HCT116 (cell line): ENCODE data around the gene ADAM23. TPM values are rescaled to one million over a fixed set of nuclear protein-coding genes. Genes with fewer than 3 reads are reported as not detected.

Experiments
- ATAC-seq: fragments of 200-7000 bp; cut with Tn5 transposase; 2 replicates; pipeline ENCODE4 v1.9.1; 2020; ENCODE audit warnings: mild to moderate bottlenecking, moderate library complexity
- BruUV-seq: library from RNA; stranded (reverse); fragments of 400-500 nt; replicated peaks from 2 replicates; lab custom pipeline; 2021; lab: Mats Ljungman, UMichigan
- CTCF ChIA-PET: fragments of 300-600 bp; sonication (Branson Sonifier 250); formaldehyde crosslinking; loops from one replicate; lab custom pipeline; 2021; ENCODE audit warnings: antibody characterized with exemption; lab: Charles Lee
- POLR2A ChIA-PET: fragments of 300-600, 350-600 bp; sonication (Branson Sonifier 250); formaldehyde crosslinking; loops from one replicate; lab custom pipeline; 2021; ENCODE audit warnings: antibody characterized with exemption; lab: Charles Lee
- RAD21 ChIA-PET, 2 experiments: fragments of 300-600 bp; sonication (Branson Sonifier 250); formaldehyde crosslinking; loops; one replicate each; lab custom pipeline; 2023; ENCODE audit warnings: low total read pairs in 2 of 2; ENCODE audit not compliant: uncharacterized antibody in 2 of 2, unreplicated experiment in 2 of 2, low non-redundant PET in 1 of 2; lab: Charles Lee
- DNase-seq: peaks from one replicate; pipeline ENCODE4 v3.0.0-alpha.2; 2010; ENCODE audit warnings: low read depth, low spot score
- H2AFZ ChIP-seq: fragments of 200-600 bp; shearing (Covaris generic), sonication (generic); 2 replicates; pipeline ENCODE4 v1.6.1; 2017; ENCODE audit warnings: low read depth, mixed run types, mixed read lengths, antibody characterized with exemption, low read length; ENCODE audit not compliant: poor library complexity, severe bottlenecking
- H3K27ac ChIP-seq: 2 replicates; pipeline ENCODE4 v1.5.1; 2012; ENCODE audit warnings: low read depth, low read length
- H3K27me3 ChIP-seq: fragments of 200-600 bp; sonication (generic); 2 replicates; pipeline ENCODE4 v1.6.1; 2016; ENCODE audit warnings: mixed run types, low read length, mixed read lengths; ENCODE audit not compliant: insufficient read depth
- H3K36me3 ChIP-seq, 2 experiments: fragments of 200-500 bp in 1 of 2; fragments of 200-600 bp in 1 of 2; sonication (Bioruptor generic) in 1 of 2; sonication (generic) in 1 of 2; 2 replicates each; pipeline versions ENCODE4 v1.5.1 to v1.6.1; 2014 to 2016; ENCODE audit warnings: low read length in 2 of 2, inconsistent platforms in 1 of 2, mixed read lengths in 1 of 2, mixed run types in 1 of 2; ENCODE audit not compliant: insufficient read depth in 2 of 2, control insufficient read depth in 1 of 2
- H3K4me1 ChIP-seq, 2 experiments: fragments of 200-600 bp in 1 of 2; sonication (generic) in 1 of 2; 2 replicates each; pipeline versions ENCODE4 v1.5.1 to v1.6.1; 2012 to 2017; ENCODE audit warnings: low read length in 2 of 2, inconsistent platforms in 1 of 2, mild to moderate bottlenecking in 1 of 2, mixed read lengths in 1 of 2, mixed run types in 1 of 2, moderate library complexity in 1 of 2; ENCODE audit not compliant: insufficient read depth in 2 of 2, control insufficient read depth in 1 of 2
- H3K4me2 ChIP-seq: fragments of 200-600 bp; sonication (generic); 2 replicates; pipeline ENCODE4 v1.6.1; 2017; ENCODE audit warnings: mixed run types, low read length, mixed read lengths
- H3K4me3 ChIP-seq, 2 experiments: fragments of 200-600 bp in 1 of 2; sonication (generic) in 1 of 2; replicated peaks in 1 of 2; 2 replicates each; pipeline ENCODE4 v1.5.1; 2011 to 2016; ENCODE audit warnings: low read length in 2 of 2, control low read depth in 1 of 2, low read depth in 1 of 2, mild to moderate bottlenecking in 1 of 2, mixed read lengths in 1 of 2, mixed run types in 1 of 2
- H3K79me2 ChIP-seq: fragments of 200-600 bp; sonication (generic); 2 replicates; pipeline ENCODE4 v1.6.1; 2017; ENCODE audit warnings: mild to moderate bottlenecking, mixed run types, low read length, moderate library complexity, mixed read lengths; ENCODE audit not compliant: insufficient read depth
- H3K9ac ChIP-seq: fragments of 200-600 bp; sonication (generic); 2 replicates; pipeline ENCODE4 v1.6.1; 2016; ENCODE audit warnings: low read length, mixed read lengths
- H3K9me2 ChIP-seq: fragments of 200-600 bp; sonication (generic), shearing (Covaris generic); 2 replicates; pipeline ENCODE4 v1.6.1; 2017; ENCODE audit warnings: mixed run types, mild to moderate bottlenecking, moderate library complexity; ENCODE audit not compliant: insufficient read depth
- H3K9me3 ChIP-seq, 2 experiments: fragments of 200-500 bp in 1 of 2; fragments of 200-600 bp in 1 of 2; sonication (Bioruptor generic) in 1 of 2; sonication (generic) in 1 of 2; 2 replicates each; pipeline ENCODE4 v1.6.1; 2014 to 2017; ENCODE audit warnings: low read length in 2 of 2, mixed read lengths in 2 of 2, inconsistent platforms in 1 of 2, low read depth in 1 of 2, mild to moderate bottlenecking in 1 of 2, mixed run types in 1 of 2, moderate library complexity in 1 of 2; ENCODE audit not compliant: control insufficient read depth in 1 of 2, insufficient read depth in 1 of 2
- H4K20me1 ChIP-seq: fragments of 200-600 bp; sonication (generic), shearing (Covaris generic); 2 replicates; pipeline ENCODE4 v1.6.1; 2017; ENCODE audit warnings: mixed run types, mild to moderate bottlenecking, moderate library complexity; ENCODE audit not compliant: insufficient read depth
- ATF3 ChIP-seq: IDR thresholded peaks from 2 replicates; pipeline ENCODE4 v1.6.1; 2012
- CEBPB ChIP-seq: IDR thresholded peaks from 2 replicates; pipeline ENCODE4 v1.6.1; 2012; ENCODE audit warnings: low read depth
- EGR1 ChIP-seq: IDR thresholded peaks from 2 replicates; pipeline ENCODE4 v1.6.1; 2012; ENCODE audit warnings: low read depth
- EZH2 ChIP-seq: fragments of 200-600 bp; sonication (generic); IDR thresholded peaks from 2 replicates; pipeline ENCODE4 v1.6.1; 2017; ENCODE audit warnings: antibody characterized with exemption, mixed run types
- EZH2phosphoT487 ChIP-seq: fragments of 200-600 bp; IDR thresholded peaks from 2 replicates; pipeline ENCODE4 v1.6.1; 2018; ENCODE audit warnings: antibody characterized with exemption, borderline replicate concordance
- POLR2A ChIP-seq: IDR thresholded peaks from 2 replicates; pipeline ENCODE4 v1.7.0; 2011; ENCODE audit warnings: borderline replicate concordance; ENCODE audit not compliant: insufficient read depth, insufficient read length; ENCODE audit errors: extremely low read depth
- POLR2AphosphoS5 ChIP-seq: IDR thresholded peaks from 2 replicates; pipeline ENCODE4 v1.6.1; 2011; ENCODE audit warnings: mild to moderate bottlenecking, low read depth, low read length, moderate library complexity
- RAD21 ChIP-seq: IDR thresholded peaks from 2 replicates; pipeline ENCODE4 v1.6.1; 2012; ENCODE audit warnings: low read depth, mild to moderate bottlenecking
- REST ChIP-seq: IDR thresholded peaks from 2 replicates; pipeline ENCODE4 v1.6.1; 2012; ENCODE audit warnings: low read depth
- SP1 ChIP-seq: IDR thresholded peaks from 2 replicates; pipeline ENCODE4 v1.6.1; 2012; ENCODE audit warnings: low read depth
- SRF ChIP-seq: IDR thresholded peaks from 2 replicates; pipeline ENCODE4 v1.6.1; 2012; ENCODE audit warnings: low read depth
- YY1 ChIP-seq: IDR thresholded peaks from 2 replicates; pipeline ENCODE4 v1.6.1; 2011; ENCODE audit warnings: low read length, low read depth, moderate library complexity, mild to moderate bottlenecking; ENCODE audit not compliant: insufficient replicate concordance; ENCODE audit errors: extremely low read depth
- ZNF274 ChIP-seq: fragments of 200-500 bp; sonication (Bioruptor generic); IDR thresholded peaks from 2 replicates; pipeline ENCODE4 v1.6.1; 2014; ENCODE audit warnings: mild to moderate bottlenecking, low read depth, low read length, inconsistent platforms
- intact Hi-C: fragments of 100-400 bp; cut with micrococcal nuclease; formaldehyde crosslinking; loops from 2 replicates; pipeline ENCODE4 v1.10.0; 2022
- total RNA-seq: library from RNA; stranded (reverse); gene quantifications from one replicate; pipeline ENCODE4 v1.2.1, GENCODE V29; 2021; ENCODE audit not compliant: unreplicated experiment

ADAM23 gene
- total RNA-seq, 1 experiment from 2014 or later: 0.10 TPM

- ATAC-seq: no peak
These were observed 13.9 kb downstream of the ADAM23 start for GRCh38 chr2:206457188-206457634.

More at GRCh38 chr2:206457188-206457634, 13.9 kb downstream of the ADAM23 start:
- DNase-seq: no peak
- TF ChIP-seq ZNF274: no peak
- TF ChIP-seq YY1: no peak
- TF ChIP-seq CEBPB: no peak
- no peak for TF ChIP-seq RAD21
- TF ChIP-seq POLR2AphosphoS5: no peak
- TF ChIP-seq EGR1: no peak
- no peak for TF ChIP-seq SP1
- no peak for TF ChIP-seq ATF3
- no peak for TF ChIP-seq POLR2A
- no peak for TF ChIP-seq EZH2
- no peak for TF ChIP-seq EZH2phosphoT487
- no peak for TF ChIP-seq SRF
- no peak for TF ChIP-seq REST
- H3K27me3 ChIP-seq: no peaks in the 10 kb centered on the region
- RAD21 ChIA-PET: no interaction called here
- intact Hi-C loops: no loop called here
- H3K4me3 ChIP-seq: no peak overlapping the region
- POLR2A ChIA-PET: no interaction called here
- no TSS peak for BruUV-seq
- H3K9ac ChIP-seq: no peak overlapping the region
- H3K36me3 ChIP-seq: no peaks in the 10 kb centered on the region
- CTCF ChIA-PET: no interaction called here
- H3K4me1 ChIP-seq: no peaks in the 10 kb centered on the region
- H3K79me2 ChIP-seq: no peaks in the 10 kb centered on the region
- H4K20me1 ChIP-seq: no peaks in the 10 kb centered on the region
- no peaks in the 10 kb centered on the region for H3K9me3 ChIP-seq
- no peak overlapping the region for H3K27ac ChIP-seq
- no peaks in the 10 kb centered on the region for H3K9me2 ChIP-seq
- H3K4me2 ChIP-seq: no peak overlapping the region
- no peak overlapping the region for H2AFZ ChIP-seq
